Mesendoderm (in vitro differentiated cells): ENCODE results near the gene ODF4.

Source experiments
- DNase-seq: peaks from one replicate; pipeline ENCODE4 v3.0.0; 2013
- H2AK5ac ChIP-seq: 2 replicates; pipeline ENCODE4 v1.6.1; 2013; ENCODE audit warnings: low read length, inconsistent platforms
- H2BK120ac ChIP-seq: 2 replicates; pipeline ENCODE4 v1.6.1; 2013; ENCODE audit warnings: low read depth, mild to moderate bottlenecking, low read length, moderate library complexity, mixed read lengths
- H2BK15ac ChIP-seq: replicated peaks from 2 replicates; pipeline ENCODE4 v1.6.1; 2013; ENCODE audit warnings: low read depth, mild to moderate bottlenecking, moderate library complexity
- H2BK5ac ChIP-seq: 2 replicates; pipeline ENCODE4 v1.6.1; 2013; ENCODE audit warnings: low read length, inconsistent platforms
- H3K18ac ChIP-seq: 2 replicates; pipeline ENCODE4 v1.6.1; 2013; ENCODE audit warnings: mild to moderate bottlenecking, low read length, mixed read lengths
- H3K23ac ChIP-seq: one replicate; pipeline ENCODE4 v1.6.1; 2013; ENCODE audit warnings: low read length
- H3K27ac ChIP-seq: 2 replicates; pipeline ENCODE4 v1.5.1; 2013; ENCODE audit warnings: low read depth, mild to moderate bottlenecking, inconsistent platforms, low read length, moderate library complexity
- H3K27me3 ChIP-seq: 2 replicates; pipeline ENCODE4 v1.6.1; 2013; ENCODE audit warnings: low read length, control low read depth, mild to moderate bottlenecking, inconsistent platforms; ENCODE audit not compliant: insufficient read depth, poor library complexity
- H3K36me3 ChIP-seq: 2 replicates; pipeline ENCODE4 v1.6.1; 2013; ENCODE audit warnings: low read length, inconsistent platforms; ENCODE audit not compliant: control insufficient read depth, insufficient read depth
- H3K4ac ChIP-seq: one replicate; pipeline ENCODE4 v1.6.1; 2013; ENCODE audit warnings: low read depth, mild to moderate bottlenecking, low read length, moderate library complexity
- H3K4me1 ChIP-seq: 2 replicates; pipeline ENCODE4 v1.6.1; 2013; ENCODE audit warnings: low read depth, low read length, inconsistent platforms; ENCODE audit not compliant: control insufficient read depth
- H3K4me2 ChIP-seq: 2 replicates; pipeline ENCODE4 v1.6.1; 2013; ENCODE audit warnings: low read length
- H3K4me3 ChIP-seq: 2 replicates; pipeline ENCODE4 v1.5.1; 2013; ENCODE audit warnings: mild to moderate bottlenecking, low read length
- H3K56ac ChIP-seq: one replicate; pipeline ENCODE4 v1.6.1; 2013; ENCODE audit warnings: low read length
- H3K79me1 ChIP-seq: 2 replicates; pipeline ENCODE4 v1.6.1; 2013; ENCODE audit warnings: low read length, inconsistent platforms
- H3K79me2 ChIP-seq: 2 replicates; pipeline ENCODE4 v1.6.1; 2013; ENCODE audit warnings: mild to moderate bottlenecking, low read length; ENCODE audit not compliant: control insufficient read depth, insufficient read depth
- H3K9ac ChIP-seq: 2 replicates; pipeline ENCODE4 v1.6.1; 2013; ENCODE audit warnings: low read length, inconsistent platforms
- H4K5ac ChIP-seq: one replicate; pipeline ENCODE4 v1.6.1; 2013; ENCODE audit warnings: low read length
- H4K8ac ChIP-seq: one replicate; pipeline ENCODE4 v1.6.1; 2013; ENCODE audit warnings: low read depth, mild to moderate bottlenecking, control low read depth, low read length, moderate library complexity
- WGBS: extraction: QIAGEN DNeasy Blood & Tissue Kit; methylation state at CpG from one replicate; pipeline ENCODE4 v1.1.7; 2013; ENCODE audit warnings: low lambda C conversion rate, missing lambda C conversion rate; ENCODE audit not compliant: insufficient coverage; ENCODE audit errors: extremely low coverage; 5-methylcytosine and 5-hydroxymethylcytosine counted together

The ODF4 gene

DNA sequence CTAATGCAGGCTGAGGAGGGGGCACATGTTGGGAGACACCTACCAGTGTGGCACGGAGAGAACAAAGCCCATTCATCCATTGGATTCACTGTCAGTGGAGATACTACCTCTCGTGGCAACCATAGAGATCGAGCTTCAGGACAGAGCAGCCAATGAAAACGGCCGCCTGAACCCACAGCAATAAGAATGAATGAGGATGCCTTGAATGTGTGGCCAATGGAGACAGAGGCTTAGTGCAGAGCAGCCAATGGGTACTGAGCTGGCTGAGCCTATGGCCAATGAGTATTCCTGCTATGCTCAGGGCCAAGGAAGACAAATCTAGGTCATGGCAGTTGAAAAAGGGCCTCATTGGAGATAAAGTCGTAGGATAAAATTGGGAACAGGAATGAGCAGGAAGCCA, 18.6 kb upstream of the ODF4 start:
- Histone ChIP-seq H3K27me3 (peaks cover 5% of the 10 kb centered on the region), H2BK5ac (no peak overlapping the region)
- DNase-seq: no peak

GRCh38 chr17:8322061-8322460, 17.6 kb upstream of the ODF4 start:
- Histone ChIP-seq H2BK15ac (no peak overlapping the region), H2AK5ac (no peak overlapping the region), H2BK120ac (no peak overlapping the region), H3K4me3 (no peak overlapping the region), H3K56ac (no peak overlapping the region), H3K18ac (no peak overlapping the region), H2BK5ac (no peak overlapping the region), H3K4ac (no peak overlapping the region), H4K8ac (no peak overlapping the region), H3K27ac (no peak overlapping the region), H3K79me2 (no peaks in the 10 kb centered on the region), H3K27me3 (no peaks in the 10 kb centered on the region), H3K9ac (no peak overlapping the region), H3K79me1 (no peaks in the 10 kb centered on the region), H3K4me1 (no peaks in the 10 kb centered on the region), H3K4me2 (no peak overlapping the region), H3K36me3 (no peaks in the 10 kb centered on the region), H4K5ac (no peak overlapping the region), H3K23ac (no peak overlapping the region)
- WGBS: no CpG with 5 or more reads among the region's 8 CpGs
- DNase-seq: no peak

More for the DNA sequence above, 18.6 kb upstream of the ODF4 start:
- no peak overlapping the region for H4K5ac ChIP-seq
- H3K4me3 ChIP-seq: no peak overlapping the region
- H2BK120ac ChIP-seq: no peak overlapping the region
- no peak overlapping the region for H3K4ac ChIP-seq
- H3K27ac ChIP-seq: no peak overlapping the region
- H2BK15ac ChIP-seq: no peak overlapping the region
- H3K18ac ChIP-seq: no peak overlapping the region
- no peaks in the 10 kb centered on the region for H3K79me1 ChIP-seq
- H3K79me2 ChIP-seq: no peaks in the 10 kb centered on the region
- H3K23ac ChIP-seq: no peak overlapping the region
- H4K8ac ChIP-seq: no peak overlapping the region
- H3K4me2 ChIP-seq: no peak overlapping the region
- no peaks in the 10 kb centered on the region for H3K4me1 ChIP-seq
- H3K36me3 ChIP-seq: no peaks in the 10 kb centered on the region
- no CpG with 5 or more reads among the region's 6 CpGs for WGBS
- H3K9ac ChIP-seq: no peak overlapping the region
- H2AK5ac ChIP-seq: no peak overlapping the region
- H3K56ac ChIP-seq: no peak overlapping the region

- Histone ChIP-seq H3K79me1 (no peaks in the 10 kb centered on the region), H3K23ac (no peak overlapping the region), H3K27me3 (no peaks in the 10 kb centered on the region), H4K8ac (no peak overlapping the region), H4K5ac (no peak overlapping the region), H3K36me3 (no peaks in the 10 kb centered on the region), H3K4me1 (no peaks in the 10 kb centered on the region), H3K4me3 (no peak overlapping the region), H3K56ac (no peak overlapping the region), H3K18ac (no peak overlapping the region), H2BK5ac (no peak overlapping the region), H2BK15ac (no peak overlapping the region), H3K27ac (no peak overlapping the region), H3K4ac (no peak overlapping the region), H2BK120ac (no peak overlapping the region), H2AK5ac (no peak overlapping the region), H3K79me2 (no peaks in the 10 kb centered on the region), H3K4me2 (no peak overlapping the region), H3K9ac (no peak overlapping the region)
- no peak for DNase-seq
- no CpG with 5 or more reads among the region's 5 CpGs for WGBS
These were observed 15.5 kb upstream of the ODF4 start for GRCh38 chr17:8324132-8324531.

DNA sequence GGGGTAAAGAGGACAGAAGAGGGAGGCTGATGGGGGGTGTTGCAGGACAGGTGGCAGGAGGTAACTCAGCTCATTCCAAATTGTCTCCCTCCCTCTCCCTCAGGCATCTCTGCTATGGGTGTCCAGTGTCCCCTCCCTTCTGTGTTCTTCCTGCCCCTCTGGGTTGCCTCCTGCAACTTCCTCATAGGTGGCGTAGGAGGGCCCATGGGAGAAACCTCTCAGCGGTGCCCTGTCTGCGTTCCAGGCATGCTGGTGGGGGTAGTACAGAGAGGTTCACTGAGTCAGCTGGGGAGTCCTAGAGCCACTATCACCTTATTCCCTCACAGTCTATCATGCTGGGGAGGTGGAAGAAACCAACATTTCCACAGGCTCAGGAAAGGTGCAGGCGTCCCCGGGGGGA, 14.7 kb upstream of the ODF4 start:
- H3K4me2 ChIP-seq: no peak overlapping the region
- no peak overlapping the region for H2AK5ac ChIP-seq
- no peak overlapping the region for H2BK5ac ChIP-seq
- H3K79me1 ChIP-seq: no peaks in the 10 kb centered on the region
- no peak overlapping the region for H3K4me3 ChIP-seq
- H2BK120ac ChIP-seq: no peak overlapping the region
- no peaks in the 10 kb centered on the region for H3K27me3 ChIP-seq
- H3K56ac ChIP-seq: no peak overlapping the region
- H3K36me3 ChIP-seq: no peaks in the 10 kb centered on the region
- H4K5ac ChIP-seq: no peak overlapping the region
- H3K4ac ChIP-seq: no peak overlapping the region
- H3K18ac ChIP-seq: no peak overlapping the region
- H2BK15ac ChIP-seq: no peak overlapping the region
- no peak overlapping the region for H4K8ac ChIP-seq
- DNase-seq: no peak
- no peak overlapping the region for H3K27ac ChIP-seq
- no peak overlapping the region for H3K23ac ChIP-seq
- no CpG with 5 or more reads among the region's 5 CpGs for WGBS
- no peaks in the 10 kb centered on the region for H3K79me2 ChIP-seq
- no peak overlapping the region for H3K9ac ChIP-seq
- no peaks in the 10 kb centered on the region for H3K4me1 ChIP-seq

DNA sequence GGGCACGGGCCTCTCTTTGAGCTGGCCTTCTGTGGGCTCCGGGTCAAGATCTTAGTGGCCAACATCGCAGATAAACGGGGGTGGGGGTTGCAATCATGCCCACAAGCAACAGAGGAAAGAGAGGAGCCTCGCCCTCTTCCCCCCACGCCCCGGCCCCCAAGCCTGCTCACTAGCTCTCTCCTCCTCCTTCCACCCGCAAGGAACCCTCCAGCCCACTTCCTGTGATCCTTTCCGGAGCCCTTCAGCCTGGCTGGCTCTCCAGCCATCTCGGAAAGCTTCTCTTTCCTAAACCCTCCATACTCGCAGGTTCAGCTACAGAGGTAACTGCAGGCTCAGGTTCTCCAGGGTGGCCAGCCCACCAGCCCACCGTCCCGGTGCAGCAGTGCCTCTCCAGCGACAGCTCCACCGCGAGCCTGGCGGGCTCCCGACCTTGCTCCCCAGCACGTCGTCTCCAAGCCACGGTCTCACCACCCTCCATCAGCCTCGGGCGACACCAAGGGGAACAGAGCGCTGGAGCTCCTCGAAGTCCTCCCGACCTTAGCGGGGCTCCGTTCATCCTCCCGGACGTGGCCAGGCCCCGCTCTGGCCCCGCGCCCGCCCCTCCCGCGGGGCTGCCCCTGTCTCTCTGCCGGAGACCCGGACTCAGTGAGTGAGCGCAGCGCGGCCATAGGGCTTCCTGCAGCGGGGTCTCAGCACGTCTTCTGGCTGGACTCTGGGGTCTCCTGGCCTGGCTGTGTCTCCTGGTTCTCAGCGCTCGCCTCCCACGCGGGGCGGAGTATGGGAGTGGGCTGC, 12.9 kb upstream of the ODF4 start:
- H4K8ac ChIP-seq: peak overlapping the region; percentile 94
- no peak overlapping the region for H2AK5ac ChIP-seq
- H3K79me2 ChIP-seq: no peaks in the 10 kb centered on the region
- no peak overlapping the region for H4K5ac ChIP-seq
- H3K36me3 ChIP-seq: no peaks in the 10 kb centered on the region
- no CpG with 5 or more reads among the region's 48 CpGs for WGBS
- peak; percentile 49 for DNase-seq
- no peak overlapping the region for H3K23ac ChIP-seq
- peak overlapping the region; percentile 84 for H3K4me2 ChIP-seq
- H3K18ac ChIP-seq: peak overlapping the region; percentile 65
- H2BK120ac ChIP-seq: no peak overlapping the region
- H3K9ac ChIP-seq: peak overlapping the region; percentile 70
- no peaks in the 10 kb centered on the region for H3K4me1 ChIP-seq
- H2BK5ac ChIP-seq: no peak overlapping the region
- H2BK15ac ChIP-seq: no peak overlapping the region
- no peaks in the 10 kb centered on the region for H3K79me1 ChIP-seq
- H3K27me3 ChIP-seq: no peaks in the 10 kb centered on the region
- no peak overlapping the region for H3K4ac ChIP-seq
- H3K4me3 ChIP-seq: peak overlapping the region; percentile 29
- H3K56ac ChIP-seq: peak overlapping the region; percentile 86
- H3K27ac ChIP-seq: no peak overlapping the region

- Histone ChIP-seq H4K5ac (no peak overlapping the region), H2BK5ac (no peak overlapping the region), H3K36me3 (no peaks in the 10 kb centered on the region), H4K8ac (no peak overlapping the region), H3K79me2 (no peaks in the 10 kb centered on the region), H3K4ac (no peak overlapping the region), H3K27ac (no peak overlapping the region), H3K9ac (peak overlapping the region; percentile 70), H3K18ac (peak overlapping the region; percentile 65), H2BK120ac (no peak overlapping the region), H2BK15ac (no peak overlapping the region), H3K27me3 (no peaks in the 10 kb centered on the region), H3K79me1 (no peaks in the 10 kb centered on the region), H3K4me1 (no peaks in the 10 kb centered on the region), H3K4me2 (peak overlapping the region; percentile 84), H2AK5ac (no peak overlapping the region), H3K4me3 (peak overlapping the region; percentile 29), H3K23ac (no peak overlapping the region), H3K56ac (peak overlapping the region; percentile 86)
- no CpG with 5 or more reads among the region's 25 CpGs for WGBS
- no peak for DNase-seq
These were observed 12.4 kb upstream of the ODF4 start for GRCh38 chr17:8327303-8327649.
